HAP-1 (cell line): Measurements from ENCODE around the gene DDO.

Source experiments
- DNase-seq, 2 experiments: peaks; one replicate each; pipeline ENCODE4 v3.0.0-alpha.2; 2016 to 2020; ENCODE audit warnings: low spot score in 2 of 2
- H3K27me3 ChIP-seq: fragments of 250-450 bp; sonication (Bioruptor Pico); 2 replicates; pipeline ENCODE4 v1.5.1; 2020; ENCODE audit warnings: low read depth, mild to moderate bottlenecking, moderate library complexity
- H3K36me3 ChIP-seq: fragments of 250-450 bp; sonication (Bioruptor Pico); replicated peaks from 2 replicates; pipeline ENCODE4 v1.5.1; 2020; ENCODE audit warnings: mild to moderate bottlenecking
- H3K4me1 ChIP-seq: fragments of 250-450 bp; sonication (Bioruptor Pico); 2 replicates; pipeline ENCODE4 v1.5.1; 2020; ENCODE audit warnings: mild to moderate bottlenecking
- H3K4me3 ChIP-seq: fragments of 250-450 bp; sonication (Bioruptor Pico); 2 replicates; pipeline ENCODE4 v1.5.1; 2020; ENCODE audit warnings: mild to moderate bottlenecking, moderate library complexity
- H3K9me3 ChIP-seq: fragments of 250-450 bp; sonication (Bioruptor Pico); 2 replicates; pipeline ENCODE4 v1.5.1; 2020; ENCODE audit warnings: mild to moderate bottlenecking, moderate library complexity
- in situ Hi-C: fragments of 300-500 bp; cut with MboI; formaldehyde crosslinking; loops from 3 replicates; pipeline ENCODE4 v1.14.3; 2020; ENCODE audit warnings: low sequenced_read_pairs, inconsistent platforms, mixed read lengths

The DDO gene

DNA sequence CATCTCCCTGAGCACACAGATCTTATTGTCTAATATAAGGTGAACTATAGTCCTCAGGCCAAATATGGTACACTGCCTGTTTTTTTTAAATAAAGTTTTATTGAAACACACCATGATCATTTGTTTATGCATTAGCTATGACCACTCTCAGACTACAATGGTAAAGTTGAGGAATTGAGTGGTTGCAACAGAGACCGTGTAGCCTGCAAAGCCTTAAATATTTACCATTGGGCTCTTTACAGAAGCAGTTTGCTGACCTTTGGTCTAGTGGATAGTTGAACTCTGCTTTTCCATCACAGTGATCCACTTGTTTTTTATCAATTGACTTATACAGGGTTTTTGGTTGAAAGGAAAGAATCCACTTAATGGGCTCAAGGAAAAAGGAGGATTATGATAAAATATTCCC is 29.9 kb downstream of the DDO start:
- in situ Hi-C loops, result loop anchor here (25.0 kb wide), 2 partner anchors 323 to 673 kb away; no protein-coding TSS in a partner anchor
- Histone ChIP-seq H3K36me3 (no peaks in the 10 kb centered on the region), H3K4me1 (peaks cover 25% of the 10 kb centered on the region)

GRCh38 chr6:110378552-110378951 is 36.8 kb downstream of the DDO start:
- no peak overlapping the region for H3K4me3 ChIP-seq
- H3K27me3 ChIP-seq, result no peaks in the 10 kb centered on the region
- in situ Hi-C loops, result loop anchor here (25.0 kb wide), 2 partner anchors 316 to 666 kb away; no protein-coding TSS in a partner anchor

More for the DNA sequence above, 29.9 kb downstream of the DDO start:
- DNase-seq, result no peak
- Histone ChIP-seq H3K27me3 (no peaks in the 10 kb centered on the region), H3K4me3 (no peak overlapping the region), H3K9me3 (no peaks in the 10 kb centered on the region)

DNA sequence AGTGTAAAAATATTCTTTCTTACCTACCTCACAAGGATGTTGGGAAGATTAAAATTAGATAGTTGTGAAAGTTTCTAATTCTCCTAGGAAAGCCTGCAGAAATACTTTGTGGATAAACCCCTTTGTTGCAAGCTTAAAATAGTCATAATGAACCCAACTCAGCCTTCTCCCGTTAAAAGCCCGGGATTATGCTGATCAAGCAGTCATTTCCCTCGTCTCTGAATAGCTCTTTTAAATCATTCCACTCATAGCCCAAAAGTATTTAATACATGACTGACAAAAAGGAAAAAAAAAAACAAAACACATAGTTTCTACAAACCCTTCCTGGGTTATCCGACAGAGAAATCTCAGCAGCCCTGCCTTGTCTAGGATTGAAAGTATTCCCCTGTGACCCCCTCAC is 46.3 kb downstream of the DDO start:
- Histone ChIP-seq H3K36me3 (no peaks in the 10 kb centered on the region), H3K9me3 (no peaks in the 10 kb centered on the region), H3K4me3 (no peak overlapping the region), H3K27me3 (no peaks in the 10 kb centered on the region), H3K4me1 (peaks cover 47% of the 10 kb centered on the region)
- in situ Hi-C loops, result no loop called here
- peak; percentile 68 to 98 for DNase-seq

More at GRCh38 chr6:110378552-110378951, 36.8 kb downstream of the DDO start:
- Histone ChIP-seq H3K9me3 (no peaks in the 10 kb centered on the region), H3K4me1 (no peaks in the 10 kb centered on the region), H3K36me3 (no peaks in the 10 kb centered on the region)
- DNase-seq, result peak in 1 of 2 experiments; percentile 57

DNA sequence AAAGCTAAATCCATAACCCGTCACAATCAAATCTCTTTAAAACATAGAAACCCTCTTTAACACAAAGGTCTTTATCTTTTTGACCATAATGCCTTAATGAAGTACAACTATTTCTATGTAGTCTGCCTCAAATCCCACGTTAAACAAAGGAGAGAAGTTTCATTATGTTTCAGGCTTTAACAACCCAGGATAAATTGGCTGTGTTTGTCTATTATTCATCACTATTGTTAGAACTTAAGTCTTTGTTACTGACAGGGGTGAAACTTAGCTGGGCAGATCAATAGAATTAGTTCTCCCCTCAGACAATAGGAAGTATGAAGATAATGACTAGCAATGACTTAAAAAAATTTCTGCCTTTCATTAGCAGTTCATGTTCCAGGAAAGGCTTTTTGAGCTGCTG is 47.1 kb downstream of the DDO start:
- H3K4me3 ChIP-seq, result no peak overlapping the region
- no peaks in the 10 kb centered on the region for H3K36me3 ChIP-seq
- H3K9me3 ChIP-seq, result no peaks in the 10 kb centered on the region
- peak in 1 of 2 experiments; percentile 100 for DNase-seq
- no peaks in the 10 kb centered on the region for H3K27me3 ChIP-seq
- in situ Hi-C loops, result no loop called here
- H3K4me1 ChIP-seq, result peaks cover 48% of the 10 kb centered on the region

DNA sequence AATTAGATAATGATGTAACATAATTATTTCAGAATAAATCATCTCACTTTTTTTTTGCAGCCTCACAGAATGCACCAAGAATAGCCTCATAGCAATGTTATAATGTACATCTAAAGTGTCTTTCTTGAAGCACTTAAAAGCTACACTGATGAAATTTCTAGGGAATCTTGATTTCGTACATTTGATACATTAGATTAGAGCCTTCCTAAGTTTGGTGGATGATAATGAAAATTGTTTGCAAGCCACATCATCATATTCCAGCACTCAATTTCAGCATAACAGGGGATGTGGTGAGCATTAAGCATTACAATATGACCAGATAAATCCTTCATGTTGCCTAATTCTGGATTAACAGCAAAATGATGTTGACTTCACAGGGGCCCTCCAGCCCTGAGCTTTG is 47.5 kb downstream of the DDO start:
- Histone ChIP-seq H3K9me3 (no peaks in the 10 kb centered on the region), H3K27me3 (no peaks in the 10 kb centered on the region), H3K4me1 (peaks cover 48% of the 10 kb centered on the region), H3K36me3 (no peaks in the 10 kb centered on the region), H3K4me3 (no peak overlapping the region)
- peak in 1 of 2 experiments; percentile 53 for DNase-seq
- in situ Hi-C loops, result no loop called here

GRCh38 chr6:110366975-110367374 is 48.4 kb downstream of the DDO start:
- Histone ChIP-seq H3K36me3 (no peaks in the 10 kb centered on the region), H3K4me3 (no peak overlapping the region), H3K9me3 (no peaks in the 10 kb centered on the region), H3K27me3 (no peaks in the 10 kb centered on the region), H3K4me1 (peaks cover 48% of the 10 kb centered on the region)
- in situ Hi-C loops, result no loop called here
- DNase-seq, result no peak

DNA sequence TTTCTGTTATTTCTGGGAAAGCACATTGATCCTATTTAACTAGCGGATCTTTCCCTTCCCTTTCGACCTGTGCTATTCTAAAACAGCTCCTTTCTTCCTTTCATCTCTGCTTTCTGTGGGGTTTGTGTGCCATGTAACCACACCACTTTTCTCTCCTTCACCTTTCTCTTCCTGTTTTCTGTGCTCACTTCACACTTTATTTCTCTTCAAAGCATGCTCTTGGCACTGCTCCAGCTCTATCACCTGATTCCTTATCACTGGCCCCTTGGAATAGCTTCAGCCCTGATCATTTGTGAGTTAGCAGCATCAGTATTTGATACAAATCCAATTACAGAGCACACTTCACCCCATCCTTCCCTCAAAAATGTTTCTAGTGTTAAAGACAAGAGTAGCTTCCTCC is 49.1 kb downstream of the DDO start:
- H3K4me1 ChIP-seq, result peaks cover 48% of the 10 kb centered on the region
- H3K27me3 ChIP-seq, result no peaks in the 10 kb centered on the region
- no peak overlapping the region for H3K4me3 ChIP-seq
- no peak for DNase-seq
- no peaks in the 10 kb centered on the region for H3K9me3 ChIP-seq
- H3K36me3 ChIP-seq, result no peaks in the 10 kb centered on the region
- in situ Hi-C loops, result no loop called here

DNA sequence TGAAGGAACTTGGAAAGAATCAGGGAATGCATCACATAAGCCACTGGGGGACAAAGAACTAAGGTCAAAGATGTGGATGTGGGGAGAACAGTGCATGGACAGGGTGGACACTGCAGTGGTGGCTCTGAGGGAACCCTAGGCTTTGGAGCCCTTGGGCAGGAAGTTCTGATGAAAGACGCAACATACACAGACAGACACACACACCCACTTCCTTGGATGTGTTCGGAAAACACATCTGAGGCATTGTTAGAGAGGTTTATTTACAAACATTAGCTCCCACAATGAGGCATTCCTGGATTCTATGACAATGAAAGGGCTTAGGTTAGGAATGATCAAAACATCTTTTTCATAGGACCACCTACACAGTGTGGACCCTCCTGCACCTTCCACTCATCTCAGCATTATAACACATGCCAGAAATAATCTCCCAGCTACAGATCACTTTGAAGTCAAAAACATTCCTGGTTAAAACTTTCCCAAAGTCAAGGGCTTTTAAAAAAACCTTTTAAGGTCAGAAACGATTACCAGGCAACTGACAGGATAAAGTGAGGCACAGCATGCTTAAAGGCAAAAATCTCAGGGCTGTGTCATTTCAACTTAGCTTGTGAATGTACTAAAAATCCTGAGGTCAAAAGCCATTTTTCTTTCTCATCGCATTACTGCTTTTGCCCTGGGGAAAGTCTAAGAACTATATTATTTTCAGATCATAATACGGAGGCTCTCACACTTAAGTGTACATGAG is 50.8 kb downstream of the DDO start:
- in situ Hi-C loops, result no loop called here
- H3K27me3 ChIP-seq, result no peaks in the 10 kb centered on the region
- H3K9me3 ChIP-seq, result no peaks in the 10 kb centered on the region
- no peaks in the 10 kb centered on the region for H3K36me3 ChIP-seq
- no peak for DNase-seq
- H3K4me1 ChIP-seq, result peaks cover 41% of the 10 kb centered on the region
- no peak overlapping the region for H3K4me3 ChIP-seq

DNA sequence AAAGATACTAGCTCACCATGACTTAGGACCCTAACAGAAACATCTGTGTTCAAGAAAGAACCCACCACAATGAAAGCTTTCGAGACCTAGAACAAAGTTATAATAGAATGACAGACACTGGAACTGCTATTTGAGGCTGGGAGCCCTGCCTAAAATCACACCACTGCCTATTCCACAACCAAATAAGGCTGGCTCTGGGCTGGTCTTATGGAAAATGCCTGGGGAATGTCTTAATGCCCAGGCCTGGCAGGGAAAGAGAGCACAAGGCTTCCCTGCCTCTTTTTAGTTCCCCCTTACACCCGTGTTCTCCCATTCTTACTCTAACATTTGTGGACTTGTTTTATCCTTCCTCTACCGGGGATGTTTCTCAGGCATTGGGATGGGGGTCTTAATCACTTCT is 51.6 kb downstream of the DDO start:
- no peak overlapping the region for H3K4me3 ChIP-seq
- H3K36me3 ChIP-seq, result no peaks in the 10 kb centered on the region
- H3K27me3 ChIP-seq, result no peaks in the 10 kb centered on the region
- in situ Hi-C loops, result no loop called here
- peaks cover 35% of the 10 kb centered on the region for H3K4me1 ChIP-seq
- DNase-seq, result no peak
- H3K9me3 ChIP-seq, result no peaks in the 10 kb centered on the region

DNA sequence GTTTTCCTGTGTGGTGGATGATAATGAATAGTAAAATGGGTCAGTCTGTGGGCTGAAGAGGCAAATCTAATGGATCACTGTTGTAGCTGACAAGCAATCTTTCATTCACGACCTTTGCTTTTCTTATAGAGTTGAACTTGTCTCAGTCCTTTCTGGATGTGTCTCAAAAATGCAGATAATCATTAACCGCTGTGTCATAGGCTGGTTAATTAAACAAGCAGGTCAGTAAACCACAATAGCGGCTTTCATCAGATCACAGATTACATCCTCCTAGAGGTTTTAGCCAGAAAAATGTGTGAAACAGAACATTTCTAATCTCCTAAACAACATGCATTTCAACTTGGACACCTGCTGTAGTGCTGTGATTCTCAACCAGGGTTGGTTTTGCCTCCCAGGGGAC is 54.7 kb downstream of the DDO start:
- Histone ChIP-seq H3K36me3 (no peaks in the 10 kb centered on the region), H3K4me3 (no peak overlapping the region), H3K9me3 (no peaks in the 10 kb centered on the region), H3K27me3 (no peaks in the 10 kb centered on the region), H3K4me1 (peaks cover 14% of the 10 kb centered on the region)
- no peak for DNase-seq
- in situ Hi-C loops, result no loop called here

- H3K36me3 ChIP-seq, result no peaks in the 10 kb centered on the region
- DNase-seq, result no peak
- peaks cover 16% of the 10 kb centered on the region for H3K4me1 ChIP-seq
- H3K27me3 ChIP-seq, result no peaks in the 10 kb centered on the region
- H3K4me3 ChIP-seq, result no peak overlapping the region
- no peaks in the 10 kb centered on the region for H3K9me3 ChIP-seq
- in situ Hi-C loops, result no loop called here
Observed at GRCh38 chr6:110359556-110359955, 55.8 kb downstream of the DDO start.

GRCh38 chr6:110358553-110359160 is 56.7 kb downstream of the DDO start:
- no peaks in the 10 kb centered on the region for H3K27me3 ChIP-seq

DNA sequence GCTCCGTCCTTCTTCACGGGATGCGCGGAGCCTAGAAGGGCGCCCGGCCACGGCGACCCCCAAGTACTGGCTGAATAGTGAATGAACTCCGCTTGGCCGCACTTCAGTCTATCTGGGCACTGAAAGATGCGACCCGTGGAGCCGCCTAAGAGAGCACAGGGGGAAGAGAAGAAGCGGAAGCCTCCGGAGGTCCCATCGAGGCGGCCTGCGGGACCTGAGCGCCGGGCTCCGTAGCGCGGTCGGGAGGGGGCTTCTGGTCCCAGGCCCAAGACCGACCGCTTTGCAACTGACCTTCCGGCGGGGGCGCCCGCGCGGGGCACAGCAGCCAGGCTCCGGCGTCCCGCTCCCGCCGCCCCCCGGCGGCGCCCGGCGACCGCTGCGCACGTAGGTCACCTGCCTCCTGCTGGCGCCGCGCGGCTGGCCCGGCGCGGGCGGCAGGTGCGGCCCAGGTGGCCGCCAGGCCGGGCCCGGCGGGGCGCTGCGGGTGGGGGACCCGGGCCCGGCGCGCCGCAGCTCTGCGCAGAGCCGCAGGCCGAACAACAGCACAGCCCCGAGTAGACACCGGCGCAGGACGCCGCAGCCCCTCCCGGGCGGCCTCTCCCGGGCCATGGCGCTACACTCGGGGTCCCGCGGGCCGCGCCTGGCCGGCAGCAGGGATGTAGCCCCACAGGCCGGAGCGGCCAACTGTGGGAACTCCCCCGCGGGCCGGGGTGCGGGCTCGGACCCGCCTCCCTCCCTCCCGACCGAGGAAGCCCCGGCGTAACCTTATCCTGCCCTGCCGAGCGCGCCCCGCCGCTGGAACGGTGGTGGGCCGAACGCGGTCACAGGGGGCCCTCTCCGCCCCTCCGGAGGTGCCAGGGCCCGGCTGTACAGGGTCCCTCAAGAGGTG is 57.5 kb downstream of the DDO start, which contains the start of gene METTL24:
TSS of gene METTL24 (minus strand) at position 686 of the 889 bp plus-strand sequence. CDS start at position 609, 77 bp downstream.
- in situ Hi-C loops, result no loop called here
- no peaks in the 10 kb centered on the region for H3K36me3 ChIP-seq
- H3K4me1 ChIP-seq, result peaks cover 20% of the 10 kb centered on the region
- no peak within 1 kb of the TSS for H3K4me3 ChIP-seq
- no peaks in the 10 kb centered on the region for H3K27me3 ChIP-seq
- H3K9me3 ChIP-seq, result no peaks in the 10 kb centered on the region
- no peak for DNase-seq

More at GRCh38 chr6:110358553-110359160, 56.7 kb downstream of the DDO start:
- peaks cover 15% of the 10 kb centered on the region for H3K4me1 ChIP-seq
- H3K36me3 ChIP-seq, result no peaks in the 10 kb centered on the region
- H3K9me3 ChIP-seq, result no peaks in the 10 kb centered on the region
- no peak for DNase-seq
- no peak overlapping the region for H3K4me3 ChIP-seq
- in situ Hi-C loops, result no loop called here
